Esophagus squamous epithelium (tissue), 5 donors: ENCODE results near the gene PITPNM2. TPM values are rescaled to one million over a fixed set of nuclear protein-coding genes. Genes with fewer than 3 reads are reported as not detected.

Source experiments
- DNase-seq: peaks from one replicate; lab custom pipeline; 2025; lab: John Stamatoyannopoulos, UW
- H3K27ac ChIP-seq, 4 donors: fragments of 200-600 bp; sonication (generic); one replicate each; pipeline ENCODE4 v1.5.1; 2016 to 2019; ENCODE audit warnings: mild to moderate bottlenecking in 1 of 4
- H3K27me3 ChIP-seq, 4 donors: fragments of 200-600 bp; sonication (generic); 1 replicate in 3 of 4; 2 replicates in 1 of 4; pipeline versions ENCODE4 v1.5.1 to v1.6.0; 2017 to 2021; ENCODE audit warnings: antibody characterized with exemption in 1 of 4
- H3K36me3 ChIP-seq, 3 donors: fragments of 200-600 bp; sonication (generic); one replicate each; pipeline ENCODE4 v1.5.1; 2016 to 2019
- H3K4me1 ChIP-seq, 3 donors: fragments of 200-600 bp; sonication (generic); one replicate each; pipeline ENCODE4 v1.5.1; 2017 to 2019
- H3K4me3 ChIP-seq, 4 donors: fragments of 200-600 bp; sonication (generic); 1 replicate in 3 of 4; 2 replicates in 1 of 4; pipeline ENCODE4 v1.5.1; 2016 to 2019; ENCODE audit warnings: mild to moderate bottlenecking in 2 of 4, moderate library complexity in 1 of 4
- H3K9me3 ChIP-seq, 3 donors: fragments of 200-600 bp; sonication (generic); one replicate each; pipeline ENCODE4 v1.5.1; 2016 to 2019
- POLR2A ChIP-seq, 4 donors: fragments of 450-650 bp; IDR thresholded peaks; one replicate each; pipeline ENCODE4 v1.6.1; 2017; ENCODE audit warnings: antibody characterized with exemption in 4 of 4, mild to moderate bottlenecking in 4 of 4, moderate library complexity in 3 of 4
- WGBS, 2 donors: methylation state at CpG; one replicate each; pipeline ENCODE4 v1.1.5; 2018; 5-methylcytosine and 5-hydroxymethylcytosine counted together
- intact Hi-C: fragments of 100-400 bp; cut with DNase I; formaldehyde crosslinking; loops from one replicate; pipeline ENCODE4 v1.15.0; 2022
- total RNA-seq, 4 donors: library from RNA; depleted of rRNA; stranded (reverse); fragments of >200 nt; gene quantifications; one replicate each; pipeline ENCODE4 v1.1.0, GENCODE V29; 2016
- TF ChIP-seq, protein P1 (sequence below), 6 experiments: fragments of 450-650 bp in 4 of 6; fragments of 200-600 bp in 2 of 6; sonication (generic) in 2 of 6; IDR thresholded peaks; one replicate each; pipeline ENCODE4 v1.5.1; 2016 to 2019; ENCODE audit warnings: antibody characterized with exemption in 6 of 6, mild to moderate bottlenecking in 4 of 6, moderate library complexity in 4 of 6
- donor health status: DM: yes; HTN: yes; CAD: no.

The PITPNM2 gene
- total RNA-seq, 4 donors from 2014 or later, result 4.2 to 9.1 (median 8.2) TPM

- Histone ChIP-seq H3K27me3 (no peaks in the 10 kb centered on the region), H3K9me3 (no peaks in the 10 kb centered on the region), H3K4me1 (peaks cover 8 to 49% (median 38%) of the 10 kb centered on the region in 3 donors), H3K36me3 (no peaks in the 10 kb centered on the region), H3K4me3 (peak overlapping the region in 2 of 4 donors; percentile 87 to 93), H3K27ac (peak overlapping the region in 3 of 4 donors; percentile 83 to 92 (median 92))
- DNase-seq, result no peak
- TF ChIP-seq, protein P1, sequence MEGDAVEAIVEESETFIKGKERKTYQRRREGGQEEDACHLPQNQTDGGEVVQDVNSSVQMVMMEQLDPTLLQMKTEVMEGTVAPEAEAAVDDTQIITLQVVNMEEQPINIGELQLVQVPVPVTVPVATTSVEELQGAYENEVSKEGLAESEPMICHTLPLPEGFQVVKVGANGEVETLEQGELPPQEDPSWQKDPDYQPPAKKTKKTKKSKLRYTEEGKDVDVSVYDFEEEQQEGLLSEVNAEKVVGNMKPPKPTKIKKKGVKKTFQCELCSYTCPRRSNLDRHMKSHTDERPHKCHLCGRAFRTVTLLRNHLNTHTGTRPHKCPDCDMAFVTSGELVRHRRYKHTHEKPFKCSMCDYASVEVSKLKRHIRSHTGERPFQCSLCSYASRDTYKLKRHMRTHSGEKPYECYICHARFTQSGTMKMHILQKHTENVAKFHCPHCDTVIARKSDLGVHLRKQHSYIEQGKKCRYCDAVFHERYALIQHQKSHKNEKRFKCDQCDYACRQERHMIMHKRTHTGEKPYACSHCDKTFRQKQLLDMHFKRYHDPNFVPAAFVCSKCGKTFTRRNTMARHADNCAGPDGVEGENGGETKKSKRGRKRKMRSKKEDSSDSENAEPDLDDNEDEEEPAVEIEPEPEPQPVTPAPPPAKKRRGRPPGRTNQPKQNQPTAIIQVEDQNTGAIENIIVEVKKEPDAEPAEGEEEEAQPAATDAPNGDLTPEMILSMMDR (IDR thresholded peaks at IDR 0.05), result no peak
- TF ChIP-seq POLR2A (IDR thresholded peaks at IDR 0.05), result no peak
- intact Hi-C loops, result loop anchor here (10.0 kb wide), 1 partner anchor 104 kb away; no protein-coding TSS in a partner anchor
- 75 to 76% methylated on average over 4 to 5 of the region's 5 CpGs for WGBS, 2 donors
Observed at GRCh38 chr12:123148655-123149054, 2.2 kb downstream of the PITPNM2 start.

- TF ChIP-seq, protein P1 (IDR thresholded peaks at IDR 0.05), result no peak
- TF ChIP-seq POLR2A (IDR thresholded peaks at IDR 0.05), result no peak
- no peaks in the 10 kb centered on the region for H3K36me3 ChIP-seq
- H3K4me1 ChIP-seq, result peaks cover 8 to 54% (median 42%) of the 10 kb centered on the region in 3 donors
- no peak for DNase-seq
- intact Hi-C loops, result loop anchor here (10.0 kb wide), 1 partner anchor 103 kb away; no protein-coding TSS in a partner anchor
- WGBS, 2 donors, result 70 to 73% methylated on average over 8 to 9 of the region's 9 CpGs
- H3K27me3 ChIP-seq, result no peaks in the 10 kb centered on the region
- H3K9me3 ChIP-seq, result no peaks in the 10 kb centered on the region
- H3K27ac ChIP-seq, result peak overlapping the region in 2 of 4 donors; percentile 28 to 83
- H3K4me3 ChIP-seq, result no peak overlapping the region
Observed at GRCh38 chr12:123148223-123148622, 2.7 kb downstream of the PITPNM2 start.

DNA sequence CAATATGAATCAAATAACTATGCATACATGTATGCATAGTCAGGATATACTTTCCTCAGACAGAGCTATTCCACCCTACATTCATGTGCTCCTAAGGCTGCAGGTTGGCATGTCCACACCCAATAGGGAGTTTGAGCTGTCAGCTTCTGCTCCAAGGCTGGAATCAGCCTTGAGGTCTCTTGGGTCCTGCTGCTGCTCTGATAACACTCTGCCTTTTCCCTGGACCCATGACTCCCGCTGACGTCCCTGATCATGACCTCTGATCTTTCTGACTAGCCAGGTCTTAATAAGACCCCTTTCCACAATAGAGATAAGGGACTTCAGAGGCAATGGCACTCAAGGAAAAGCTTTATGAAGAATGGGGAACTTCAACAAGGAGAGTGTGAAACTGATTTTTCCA, 5.7 kb downstream of the PITPNM2 start:
- intact Hi-C loops, result loop anchor here (10.0 kb wide), 1 partner anchor 100 kb away; no protein-coding TSS in a partner anchor

GRCh38 chr12:123143736-123144461, 7.0 kb downstream of the PITPNM2 start:
- H3K36me3 ChIP-seq, result no peaks in the 10 kb centered on the region
- no peaks in the 10 kb centered on the region for H3K27me3 ChIP-seq
- WGBS, 2 donors, result 81% methylated on average over 4 of the region's 4 CpGs
- intact Hi-C loops, result loop anchor here (10.0 kb wide), 1 partner anchor 99 kb away; no protein-coding TSS in a partner anchor
- no peak for DNase-seq
- no peak overlapping the region for H3K4me3 ChIP-seq
- H3K9me3 ChIP-seq, result no peaks in the 10 kb centered on the region
- peak overlapping the region; percentile 15 to 84 (median 84) for H3K27ac ChIP-seq
- TF ChIP-seq, protein P1 (IDR thresholded peaks at IDR 0.05), result no peak
- TF ChIP-seq POLR2A (IDR thresholded peaks at IDR 0.05), result no peak
- peaks cover 35 to 68% (median 60%) of the 10 kb centered on the region in 3 donors for H3K4me1 ChIP-seq

More for the DNA sequence above, 5.7 kb downstream of the PITPNM2 start:
- no peak overlapping the region for H3K4me3 ChIP-seq
- 87 to 90% methylated on average over 2 of the region's 2 CpGs for WGBS, 2 donors
- no peak for TF ChIP-seq POLR2A (IDR thresholded peaks at IDR 0.05)
- TF ChIP-seq, protein P1 (IDR thresholded peaks at IDR 0.05), result no peak
- H3K36me3 ChIP-seq, result no peaks in the 10 kb centered on the region
- DNase-seq, result no peak
- no peak overlapping the region for H3K27ac ChIP-seq
- no peaks in the 10 kb centered on the region for H3K9me3 ChIP-seq
- peaks cover 26 to 70% (median 67%) of the 10 kb centered on the region in 3 donors for H3K4me1 ChIP-seq
- no peaks in the 10 kb centered on the region for H3K27me3 ChIP-seq
